GM19240 (cell line): ENCODE measurements around the gene ELFN2.

Experiments used
- DNase-seq: peaks from one replicate; pipeline ENCODE4 v3.0.0; 2011; ENCODE audit warnings: low spot score; ENCODE audit not compliant: insufficient read length

Gene ELFN2

GRCh38 chr22:37387793-37388192, 39.5 kb downstream of the ELFN2 start:
- DNase-seq = no peak

GRCh38 chr22:37386441-37386840, 40.8 kb downstream of the ELFN2 start:
- no peak for DNase-seq

- DNase-seq = no peak
These were observed 42.6 kb downstream of the ELFN2 start for GRCh38 chr22:37384691-37385090.

GRCh38 chr22:37383341-37383740, 43.9 kb downstream of the ELFN2 start:
- DNase-seq = no peak

GRCh38 chr22:37381489-37381888, 45.8 kb downstream of the ELFN2 start:
- DNase-seq = no peak

- no peak for DNase-seq
These were observed 47.6 kb downstream of the ELFN2 start for GRCh38 chr22:37379722-37380121.

GRCh38 chr22:37379085-37379484, 48.2 kb downstream of the ELFN2 start:
- no peak for DNase-seq

DNA sequence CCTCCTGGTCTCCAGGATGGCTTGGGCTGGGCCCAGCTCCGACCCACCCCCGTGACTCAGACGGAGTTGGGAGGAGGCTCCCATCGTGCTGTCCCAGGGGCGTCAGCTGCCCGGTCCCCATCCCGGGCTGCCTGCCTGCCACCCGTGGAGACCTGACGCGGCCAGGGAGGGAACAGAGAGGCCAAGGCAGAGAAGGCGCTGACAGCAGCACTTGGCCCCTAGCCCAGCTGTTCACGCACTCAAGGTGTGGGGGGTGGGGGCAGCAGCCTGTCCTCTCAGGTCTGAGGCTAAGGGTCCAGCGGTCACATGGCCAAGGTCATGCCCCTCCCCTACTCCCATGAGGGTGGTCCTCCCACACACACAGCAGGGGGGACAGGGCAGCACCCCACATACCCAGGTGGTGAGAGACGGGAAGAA, 48.6 kb downstream of the ELFN2 start:
- no peak for DNase-seq

- no peak for DNase-seq
These were observed 49.4 kb downstream of the ELFN2 start for GRCh38 chr22:37377927-37378326.

GRCh38 chr22:37377138-37377537, 50.1 kb downstream of the ELFN2 start:
- DNase-seq = no peak

GRCh38 chr22:37376643-37377042, 50.6 kb downstream of the ELFN2 start:
- no peak for DNase-seq

DNA sequence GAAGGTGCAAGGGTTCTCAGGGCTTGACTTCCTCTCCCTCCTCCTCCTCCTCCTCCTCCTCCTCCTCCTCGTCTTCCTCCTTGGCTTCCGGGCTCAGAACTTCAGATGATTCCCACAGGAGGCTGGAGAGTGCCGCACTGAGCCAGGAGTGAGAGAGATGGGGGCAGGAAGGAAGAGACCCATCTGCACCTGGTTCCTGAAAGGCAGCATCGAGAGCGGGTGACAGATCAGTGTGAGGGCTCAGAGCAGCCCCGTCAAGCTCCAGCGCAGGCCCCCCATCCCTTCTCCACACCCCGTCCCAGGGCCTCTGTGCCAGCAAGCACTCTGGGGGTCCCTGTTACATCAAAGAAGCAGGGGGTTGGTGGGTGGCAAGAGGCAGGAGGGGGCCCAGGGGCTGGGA, 51.5 kb downstream of the ELFN2 start:
- DNase-seq = no peak

GRCh38 chr22:37374571-37374970, 52.7 kb downstream of the ELFN2 start:
- DNase-seq = no peak

- no peak for DNase-seq
These were observed 53.8 kb downstream of the ELFN2 start for GRCh38 chr22:37373451-37373850.

DNA sequence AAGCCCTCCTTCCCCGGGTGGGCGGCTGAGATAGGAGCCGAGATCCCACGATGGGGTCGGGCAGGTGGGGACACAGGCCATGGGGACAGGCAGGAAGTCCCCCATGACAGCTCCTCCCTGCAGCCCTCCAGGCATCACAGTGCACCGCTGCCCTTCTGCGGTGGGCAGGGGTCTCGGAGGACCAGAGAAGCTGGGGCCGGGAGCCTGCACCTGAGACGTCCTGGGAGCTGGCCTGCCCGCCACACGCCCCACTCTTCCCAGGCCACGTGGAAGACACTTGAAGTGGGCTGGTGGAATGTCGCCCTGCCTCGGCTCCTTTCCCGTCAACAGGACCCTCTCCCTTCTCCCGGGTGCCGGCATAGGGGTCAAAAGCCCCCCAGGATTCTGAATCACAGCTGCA, 55.4 kb downstream of the ELFN2 start:
- no peak for DNase-seq

DNA sequence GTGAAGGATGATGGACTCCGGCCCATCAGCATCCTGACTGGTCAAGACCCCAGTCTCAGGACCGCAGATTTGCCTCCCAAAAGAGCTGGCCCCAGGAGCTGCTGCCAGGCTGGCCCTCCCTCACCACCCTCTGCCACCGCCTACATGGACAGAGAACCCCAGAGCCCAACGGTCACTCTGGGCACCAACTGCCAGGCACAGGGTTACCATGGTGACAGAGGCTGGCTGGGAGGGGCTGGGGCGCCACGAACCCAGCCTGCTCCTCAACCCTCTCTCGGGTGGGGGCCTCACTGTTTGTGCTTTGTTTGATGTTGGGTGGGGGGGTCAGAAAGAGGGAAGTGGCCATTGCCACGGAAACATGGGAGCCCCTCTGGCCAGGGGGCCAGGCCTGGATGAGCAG, 55.8 kb downstream of the ELFN2 start:
- DNase-seq = no peak

- DNase-seq = no peak
These were observed 56.8 kb downstream of the ELFN2 start for GRCh38 chr22:37370306-37370979.

DNA sequence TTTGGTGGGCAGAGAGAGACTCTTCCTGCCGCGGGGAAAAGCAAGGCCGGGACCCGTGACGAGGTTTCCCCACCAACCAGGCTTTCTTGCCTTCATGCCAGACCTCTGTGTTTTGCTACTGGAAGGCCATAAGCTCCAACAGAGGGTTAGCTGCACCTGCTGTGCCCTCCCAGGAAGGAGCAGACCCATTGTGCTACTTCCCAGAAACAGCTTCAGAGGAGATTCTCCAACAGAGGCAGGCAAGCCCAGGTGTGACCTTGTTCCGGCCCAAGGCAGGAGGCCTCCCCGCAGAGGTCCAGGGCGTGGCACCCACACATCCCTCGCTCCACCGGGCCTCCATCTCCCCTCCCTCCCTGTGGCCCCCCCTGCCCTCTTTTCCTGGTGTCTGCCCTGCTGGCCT, 57.8 kb downstream of the ELFN2 start:
- DNase-seq = no peak

DNA sequence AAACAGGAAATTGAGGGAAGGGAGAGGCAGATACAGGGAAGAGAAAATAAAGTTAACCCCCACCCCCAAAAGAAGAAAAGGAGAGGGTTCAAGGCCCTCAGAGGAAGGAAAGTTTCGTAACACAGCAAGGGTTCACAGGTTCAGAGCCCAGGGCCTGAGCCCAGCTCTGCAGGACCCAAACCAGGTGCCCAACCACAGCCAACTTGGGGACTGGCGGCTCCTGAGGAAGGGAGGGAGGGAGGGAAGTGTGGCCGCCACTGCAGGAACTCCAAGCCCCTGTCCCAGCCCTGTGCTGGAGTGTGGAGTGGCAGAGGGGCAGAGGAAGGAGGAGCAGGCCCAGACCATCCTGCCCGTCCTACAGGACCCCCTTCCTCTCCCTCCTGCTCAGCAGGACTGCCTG, 59.2 kb downstream of the ELFN2 start:
- no peak for DNase-seq

DNA sequence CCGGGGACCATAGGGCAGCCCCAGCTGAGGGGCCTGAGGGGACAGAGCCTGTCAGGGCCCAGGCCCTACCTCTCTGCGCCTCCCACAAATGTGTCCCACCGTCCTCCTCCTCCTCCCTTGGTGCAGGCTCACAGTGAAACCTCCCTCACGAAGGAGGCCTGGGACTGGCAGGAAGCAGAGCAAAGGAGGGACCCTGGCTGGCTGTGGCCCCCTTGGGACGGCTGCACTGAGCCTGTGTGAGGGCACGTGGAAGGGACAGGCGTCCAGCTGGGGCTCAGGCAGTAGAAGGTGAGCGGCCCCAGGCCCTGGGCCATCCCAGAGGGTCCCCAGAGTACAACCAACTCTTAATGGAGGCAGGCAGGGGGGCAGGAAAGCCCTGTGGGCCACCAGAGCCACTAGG, 60.7 kb downstream of the ELFN2 start:
- DNase-seq = no peak

- no peak for DNase-seq
These were observed 61.3 kb downstream of the ELFN2 start for GRCh38 chr22:37365950-37366349.

DNA sequence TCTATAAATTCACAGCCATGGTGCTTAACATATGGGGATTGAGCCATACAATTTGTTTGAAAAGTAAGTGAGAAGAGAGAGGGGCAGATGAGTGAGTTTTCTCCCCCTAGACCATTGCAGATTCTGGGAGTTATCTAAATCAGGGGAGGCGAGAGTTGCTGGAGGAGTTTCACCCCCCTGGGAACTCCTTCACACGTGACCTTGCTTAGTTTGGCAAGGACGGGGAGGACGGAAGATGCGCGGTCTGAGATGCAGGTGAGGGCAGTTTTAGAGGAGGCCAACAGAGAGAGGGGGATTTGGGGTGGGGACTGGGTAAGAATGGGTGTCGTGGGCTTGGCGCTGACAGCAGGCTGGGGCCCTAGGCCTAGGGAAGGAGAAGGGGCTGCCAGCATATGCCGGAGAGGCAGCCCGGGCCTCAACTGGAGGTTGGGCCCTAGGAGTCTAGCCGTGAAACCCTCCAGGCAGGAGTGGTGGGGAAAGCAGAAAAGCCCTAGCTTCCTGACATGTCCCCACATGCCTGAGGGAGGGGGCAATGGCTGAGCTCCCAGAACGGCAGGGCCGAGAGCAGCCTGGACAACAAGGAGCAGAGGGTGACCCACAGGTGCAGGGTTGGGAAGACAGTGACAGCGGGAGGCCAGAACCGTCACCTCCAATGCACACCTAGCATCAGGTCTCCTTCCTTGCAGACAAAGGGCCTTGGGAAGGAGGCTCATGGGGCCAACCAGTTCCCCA, 63.9 kb downstream of the ELFN2 start:
- no peak for DNase-seq

DNA sequence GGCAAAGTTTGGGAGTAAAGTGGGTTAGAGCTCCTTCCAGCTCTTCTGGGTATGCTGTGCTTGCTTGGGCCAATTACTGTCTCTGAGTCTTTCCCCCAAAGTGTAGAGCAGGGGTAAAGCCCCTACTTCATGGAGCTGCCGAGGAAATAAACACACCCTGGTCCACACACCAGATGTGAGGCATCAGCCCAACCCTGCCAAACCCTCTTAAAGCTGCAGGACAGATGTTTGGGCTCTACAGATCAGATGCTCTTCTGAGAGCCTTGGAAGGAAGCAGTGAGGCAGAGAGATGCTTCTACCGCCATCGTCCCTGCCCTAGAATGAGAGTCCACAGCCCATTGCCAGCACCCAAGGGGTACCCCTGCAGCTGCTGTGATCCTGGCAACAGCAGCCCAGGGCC, 64.7 kb downstream of the ELFN2 start:
- DNase-seq = no peak
